Coronary artery (tissue), 2 donors: ENCODE results near the gene KLF7.
A peak's percentile ranks its signal among the peaks of the same experiment; 100 is the strongest.

Experiments
- DNase-seq: peaks from one replicate; pipeline ENCODE4 v3.0.0-alpha.2; 2017; ENCODE audit warnings: low spot score
- H3K27ac ChIP-seq, 2 donors: fragments of 200-600 bp; sonication (generic); one replicate each; pipeline ENCODE4 v1.5.1; 2016 to 2019
- H3K4me3 ChIP-seq: fragments of 200-600 bp; sonication (generic); 2 replicates; pipeline ENCODE4 v1.5.1; 2016; ENCODE audit warnings: mild to moderate bottlenecking, moderate library complexity
- CTCF ChIP-seq: fragments of 200-600 bp; sonication (generic); IDR thresholded peaks from one replicate; pipeline ENCODE4 v1.5.1; 2019; ENCODE audit warnings: antibody characterized with exemption

Gene KLF7

GRCh38 chr2:207128867-207129266, 36.9 kb downstream of the KLF7 start:
- H3K4me3 ChIP-seq: no peak overlapping the region
- no peak for DNase-seq
- no peak for TF ChIP-seq CTCF
- peak overlapping the region in 1 of 2 donors; percentile 36 for H3K27ac ChIP-seq

DNA sequence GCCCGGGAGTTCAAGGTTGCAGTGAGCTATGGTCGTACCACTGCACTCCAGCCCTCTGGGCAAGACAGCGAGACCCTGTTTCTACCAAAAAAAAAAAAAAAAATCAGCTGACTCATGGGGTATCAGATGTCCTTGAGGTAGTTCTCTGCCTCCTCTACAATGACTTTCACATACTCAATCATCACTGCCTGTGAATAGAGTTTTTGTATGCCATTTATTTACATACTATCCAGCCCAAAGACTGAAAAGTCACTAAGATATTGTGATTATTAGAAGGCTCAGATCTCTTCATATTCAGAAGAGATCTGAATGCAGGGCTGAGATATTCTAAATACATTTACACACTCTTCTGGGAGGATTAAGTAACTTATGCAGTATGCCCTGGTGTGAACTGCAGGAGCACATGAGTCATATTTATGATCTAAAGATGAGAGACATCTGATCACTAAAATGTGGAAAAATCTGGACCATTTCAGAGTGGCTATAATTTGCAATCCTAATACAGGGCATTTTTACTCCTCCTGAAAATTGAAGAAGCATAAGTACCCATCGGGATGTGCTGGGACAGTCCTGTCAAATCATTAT, 38.9 kb downstream of the KLF7 start:
- no peak for TF ChIP-seq CTCF
- Histone ChIP-seq H3K4me3 (no peak overlapping the region), H3K27ac (no peak overlapping the region)
- DNase-seq: no peak

GRCh38 chr2:207123776-207124391, 41.9 kb downstream of the KLF7 start:
- DNase-seq: no peak
- Histone ChIP-seq H3K27ac (no peak overlapping the region), H3K4me3 (no peak overlapping the region)
- TF ChIP-seq CTCF: no peak

DNA sequence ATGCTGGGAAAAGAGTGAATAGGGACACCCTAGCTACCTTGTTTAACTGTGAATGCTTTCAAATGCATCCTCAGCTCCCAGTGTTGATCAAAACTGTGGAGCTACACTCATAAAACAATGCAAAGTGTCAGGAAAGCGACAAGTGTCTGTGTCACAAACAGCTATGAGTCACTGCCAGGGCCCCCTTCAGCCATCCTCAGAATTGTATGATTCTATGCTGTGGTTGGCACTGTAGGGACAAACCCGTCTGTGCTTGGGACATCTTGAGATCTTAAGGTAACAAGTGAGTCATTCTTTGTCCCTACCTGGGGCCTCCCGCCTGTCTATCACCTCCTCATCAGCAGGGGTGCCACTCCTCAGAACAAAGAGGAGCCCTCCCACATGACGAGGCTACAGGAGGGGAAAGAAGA, 42.4 kb downstream of the KLF7 start:
- TF ChIP-seq CTCF: no peak
- Histone ChIP-seq H3K4me3 (no peak overlapping the region), H3K27ac (peak overlapping the region in 1 of 2 donors; percentile 33)
- no peak for DNase-seq

DNA sequence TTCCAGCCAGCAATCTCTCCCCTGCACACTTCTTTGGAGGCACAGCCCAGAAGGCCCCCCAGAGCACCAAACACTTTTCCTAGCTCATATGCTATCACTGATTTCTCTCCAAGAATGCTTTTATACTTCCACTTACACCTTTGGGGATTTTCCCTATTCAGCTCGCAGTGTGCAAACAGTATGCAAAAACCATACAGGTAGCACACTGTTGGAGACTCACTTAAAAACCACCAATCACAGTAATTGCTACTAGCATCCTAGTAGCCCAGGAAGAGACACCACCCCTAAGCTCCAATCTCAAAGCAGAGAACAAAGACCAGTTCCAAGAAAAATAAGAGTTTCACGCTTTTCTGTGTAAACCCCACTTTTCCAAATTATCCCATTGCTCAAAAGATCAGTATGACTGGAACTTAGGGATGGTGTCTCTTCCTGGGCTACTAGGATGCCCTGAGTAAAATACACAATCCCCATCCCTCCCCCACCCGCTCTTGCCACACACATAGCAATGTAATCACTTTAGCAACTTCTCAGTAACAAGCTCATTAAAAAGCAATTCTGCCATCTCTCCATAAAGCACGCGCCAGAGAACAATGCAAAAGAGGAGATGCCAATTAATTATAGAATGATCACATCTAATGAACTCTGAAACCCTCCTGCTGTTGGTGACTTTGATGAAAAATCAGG, 43.0 kb downstream of the KLF7 start:
- no peak for TF ChIP-seq CTCF
- Histone ChIP-seq H3K4me3 (no peak overlapping the region), H3K27ac (peak overlapping the region in 1 of 2 donors; percentile 33)
- no peak for DNase-seq

DNA sequence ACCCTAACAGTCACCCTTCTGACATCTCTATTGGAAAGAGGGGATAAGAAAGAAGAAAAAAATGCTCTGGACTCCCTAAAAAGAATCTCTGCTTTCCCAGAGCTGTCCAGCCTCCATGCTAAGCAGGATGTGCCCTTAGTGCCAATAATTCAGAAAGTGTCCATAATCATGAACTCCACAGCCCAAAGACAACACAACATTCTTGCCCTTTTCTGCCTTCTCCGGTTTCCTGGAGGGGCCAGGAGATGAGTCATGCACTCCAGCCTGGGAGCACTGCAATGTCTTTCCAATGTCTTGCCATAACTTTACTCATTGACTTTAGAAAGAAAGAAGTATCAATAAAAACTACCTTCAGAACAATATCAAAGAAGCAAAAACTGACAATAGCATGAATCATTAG, 44.0 kb downstream of the KLF7 start:
- no peak for TF ChIP-seq CTCF
- H3K27ac ChIP-seq: peak overlapping the region in 1 of 2 donors; percentile 59
- no peak for DNase-seq
- peak overlapping the region; percentile 16 for H3K4me3 ChIP-seq

- no peak for TF ChIP-seq CTCF
- no peak overlapping the region for H3K27ac ChIP-seq
- no peak for DNase-seq
- H3K4me3 ChIP-seq: no peak overlapping the region
Measured at GRCh38 chr2:207119048-207119447, 46.7 kb downstream of the KLF7 start.
